SU-DHL-6 (cell line): ENCODE results near the gene PEAK3.

Experiments used
- EZH2phosphoT487 ChIP-seq: fragments of 200-600 bp; sonication (generic), shearing (Covaris generic); conservative IDR thresholded peaks from 2 replicates; pipeline ENCODE4 v1.6.1; 2018; ENCODE audit warnings: mild to moderate bottlenecking, antibody characterized with exemption, low read length, moderate library complexity, mixed read lengths
- TF ChIP-seq, protein P1 (sequence below): fragments of 200-600 bp; sonication (generic); IDR thresholded peaks from one replicate; pipeline ENCODE4 v1.5.1; 2017; ENCODE audit warnings: antibody characterized with exemption, mild to moderate bottlenecking, low read length, moderate library complexity; ENCODE audit not compliant: insufficient read depth, poor library complexity, severe bottlenecking

DNA sequence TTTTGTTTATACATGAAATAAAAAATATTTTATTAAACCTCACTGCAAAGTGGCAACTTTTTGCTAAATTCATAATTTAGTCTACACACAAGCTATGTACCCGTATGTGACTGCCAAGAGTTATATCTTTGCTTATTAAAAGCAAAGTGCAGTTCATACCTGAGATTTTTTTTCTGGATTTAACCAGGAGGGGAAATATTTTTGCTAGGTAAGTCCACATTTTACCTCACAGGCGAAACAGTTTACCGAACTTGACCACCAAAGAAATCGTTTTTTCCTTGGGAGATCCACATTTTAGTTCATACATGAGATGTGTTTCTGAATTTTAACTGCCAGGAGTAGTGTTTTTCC lies 13.5 kb downstream of the PEAK3 start:
- TF ChIP-seq, protein P1, sequence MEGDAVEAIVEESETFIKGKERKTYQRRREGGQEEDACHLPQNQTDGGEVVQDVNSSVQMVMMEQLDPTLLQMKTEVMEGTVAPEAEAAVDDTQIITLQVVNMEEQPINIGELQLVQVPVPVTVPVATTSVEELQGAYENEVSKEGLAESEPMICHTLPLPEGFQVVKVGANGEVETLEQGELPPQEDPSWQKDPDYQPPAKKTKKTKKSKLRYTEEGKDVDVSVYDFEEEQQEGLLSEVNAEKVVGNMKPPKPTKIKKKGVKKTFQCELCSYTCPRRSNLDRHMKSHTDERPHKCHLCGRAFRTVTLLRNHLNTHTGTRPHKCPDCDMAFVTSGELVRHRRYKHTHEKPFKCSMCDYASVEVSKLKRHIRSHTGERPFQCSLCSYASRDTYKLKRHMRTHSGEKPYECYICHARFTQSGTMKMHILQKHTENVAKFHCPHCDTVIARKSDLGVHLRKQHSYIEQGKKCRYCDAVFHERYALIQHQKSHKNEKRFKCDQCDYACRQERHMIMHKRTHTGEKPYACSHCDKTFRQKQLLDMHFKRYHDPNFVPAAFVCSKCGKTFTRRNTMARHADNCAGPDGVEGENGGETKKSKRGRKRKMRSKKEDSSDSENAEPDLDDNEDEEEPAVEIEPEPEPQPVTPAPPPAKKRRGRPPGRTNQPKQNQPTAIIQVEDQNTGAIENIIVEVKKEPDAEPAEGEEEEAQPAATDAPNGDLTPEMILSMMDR, result no peak
- no peak for TF ChIP-seq EZH2phosphoT487
